ENCODE results near the gene PHLPP1.
A peak's percentile ranks its signal among the peaks of the same experiment; 100 is the strongest.
"Not testable (repeated sequence)": the region's sequence is repeated elsewhere in the genome, so short reads cannot be mapped to it uniquely, and the experiment has no call there.

The PHLPP1 gene

DNA sequence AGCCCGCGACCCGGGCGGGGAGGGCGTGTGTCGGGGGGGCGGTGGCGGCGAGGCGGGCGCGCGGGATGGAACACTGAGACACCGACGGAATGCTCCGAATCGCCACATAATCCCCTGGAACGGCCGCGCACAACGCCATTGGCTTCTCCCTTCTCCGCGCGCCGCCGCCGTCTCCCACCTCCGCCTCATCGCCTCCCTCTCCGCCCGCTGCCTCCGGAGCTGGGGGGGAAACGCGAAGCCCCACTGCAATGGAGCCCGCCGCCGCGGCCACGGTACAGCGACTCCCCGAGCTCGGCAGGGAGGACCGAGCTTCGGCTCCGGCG lies at the start of gene PHLPP1:
TSS of gene PHLPP1 (plus strand) at position 106 of the 323 bp plus-strand sequence. CDS start at position 249, 143 bp downstream.
- DNase-seq (ENCODE audit: low spot score), result peak; percentile 71

DNA sequence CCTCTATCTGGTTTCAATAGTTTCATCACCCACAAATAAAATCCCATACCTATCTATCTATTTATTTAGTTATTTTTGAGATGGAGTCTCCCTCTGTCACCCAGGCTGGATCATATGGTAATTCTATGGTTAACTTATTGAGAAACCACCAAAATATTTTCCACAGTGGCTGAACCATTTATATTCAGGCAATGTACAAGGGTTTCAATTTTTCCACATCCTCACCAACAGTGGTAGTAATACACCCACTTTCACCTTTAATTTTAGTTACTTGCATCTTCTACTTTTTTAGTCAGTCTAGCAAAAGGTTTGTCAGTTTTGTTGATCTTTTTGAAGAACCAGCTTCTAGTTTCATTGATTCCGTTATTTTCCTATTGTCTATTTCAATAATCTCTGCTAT lies 46.1 kb upstream of the PHLPP1 start:
- DNase-seq (ENCODE audit: low spot score), result no peak

DNA sequence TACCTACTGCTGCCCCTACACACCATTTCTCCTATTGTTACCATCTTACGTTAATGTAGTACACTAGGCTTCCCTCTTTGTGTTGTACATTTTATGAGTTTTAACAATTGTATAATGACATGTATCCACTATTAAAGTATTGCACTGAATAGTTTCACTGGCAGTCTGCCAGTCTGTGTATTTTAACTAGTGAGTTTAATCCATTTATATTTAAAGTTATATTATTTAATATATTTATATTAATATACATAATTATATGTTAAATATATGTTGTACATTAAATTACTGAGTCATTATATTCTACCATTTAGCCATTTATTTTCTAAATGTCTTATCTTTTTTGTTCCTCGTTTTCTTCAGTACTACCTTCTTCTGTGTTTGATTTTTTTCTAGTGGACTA lies 44.8 kb upstream of the PHLPP1 start:
- no peak for DNase-seq (ENCODE audit: low spot score)

DNA sequence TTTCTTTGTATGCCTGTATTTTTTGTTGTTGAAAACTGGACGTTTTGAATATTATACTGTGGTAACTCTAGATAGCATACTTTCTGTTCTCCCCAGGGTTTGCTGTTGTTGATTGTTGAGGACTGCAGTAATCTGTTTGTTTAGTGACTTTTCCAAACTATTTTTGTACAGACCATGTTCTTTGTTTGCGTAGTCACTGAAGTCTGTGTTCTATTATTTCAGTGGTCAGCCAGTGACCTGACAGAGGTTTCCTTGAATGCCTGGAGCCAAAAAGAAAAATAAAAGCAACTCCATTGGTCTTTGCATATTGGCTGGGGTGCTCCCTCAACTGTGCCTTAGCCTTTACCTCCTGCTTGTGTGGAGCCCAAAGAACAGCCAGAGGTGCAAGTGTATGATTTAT lies 42.7 kb upstream of the PHLPP1 start:
- DNase-seq (ENCODE audit: low spot score), result no peak

DNA sequence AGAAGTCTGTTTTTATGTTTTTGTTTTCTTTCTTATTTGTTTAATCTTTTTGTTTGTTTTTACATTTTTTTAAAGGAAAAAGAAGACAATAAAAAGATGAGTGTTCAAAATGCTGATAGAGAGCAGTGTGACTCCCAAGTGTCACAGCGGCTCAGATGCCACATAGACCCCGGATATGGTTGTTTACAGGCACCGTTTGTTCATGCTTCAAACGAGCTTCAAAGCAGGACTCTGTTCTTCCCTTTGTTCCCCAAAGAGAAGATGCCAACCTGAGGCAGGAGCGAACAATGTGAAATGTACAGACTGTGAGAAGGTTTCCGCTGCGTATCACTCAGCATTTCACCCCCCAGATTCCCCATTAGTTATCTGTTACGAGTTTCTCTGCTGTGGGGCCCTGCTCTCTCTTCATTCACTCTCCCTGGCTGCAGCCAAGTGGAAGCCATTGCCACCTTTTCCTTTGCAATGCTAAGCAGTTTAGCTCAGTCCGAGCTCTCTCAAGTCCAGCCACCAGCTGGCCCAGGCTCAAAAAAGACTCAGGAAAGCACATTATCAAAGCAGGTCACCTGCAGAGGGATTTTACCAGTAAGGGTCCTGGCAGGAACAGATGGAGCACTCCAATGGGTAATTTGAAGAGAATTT lies 36.4 kb upstream of the PHLPP1 start:
- DNase-seq (ENCODE audit: low spot score), result no peak

DNA sequence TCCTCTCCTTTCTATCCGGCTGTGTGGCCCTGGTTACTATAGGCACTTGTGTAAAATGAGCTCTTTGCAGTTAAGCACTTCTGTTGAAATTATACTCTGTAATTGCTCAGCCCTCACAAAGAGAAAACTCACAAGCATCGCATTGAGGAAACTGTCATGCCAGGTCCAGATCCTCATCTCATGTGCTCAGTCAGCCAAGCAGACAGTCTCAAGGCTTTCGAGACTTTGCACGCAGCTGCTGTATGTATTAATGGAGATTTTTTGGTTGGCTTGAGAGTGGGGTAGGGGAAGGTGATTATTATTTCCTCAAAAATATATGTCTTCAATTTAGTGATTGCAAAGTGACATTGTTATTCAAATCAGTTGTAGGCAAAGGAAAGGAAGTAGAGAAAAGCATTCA lies 33.0 kb upstream of the PHLPP1 start:
- DNase-seq (ENCODE audit: low spot score), result no peak

DNA sequence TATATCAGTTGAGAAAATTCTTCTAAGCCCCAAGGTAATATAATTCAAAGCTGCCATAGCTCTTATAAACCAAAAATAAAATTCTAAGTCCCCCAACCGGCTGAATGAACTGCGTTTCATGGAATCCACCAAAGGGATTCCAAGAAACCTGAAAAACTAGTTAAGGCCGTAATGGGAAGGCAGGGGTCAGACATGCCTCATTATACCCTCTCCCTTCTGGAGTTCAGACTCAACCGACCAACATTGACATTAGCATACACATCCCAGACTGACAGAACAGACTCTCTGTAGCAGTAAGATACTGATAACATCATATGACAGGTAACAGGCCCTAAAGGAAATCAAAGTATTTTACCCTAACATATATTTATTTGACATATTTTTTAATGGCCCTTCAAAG lies 31.4 kb upstream of the PHLPP1 start:
- no peak for DNase-seq (ENCODE audit: low spot score)

DNA sequence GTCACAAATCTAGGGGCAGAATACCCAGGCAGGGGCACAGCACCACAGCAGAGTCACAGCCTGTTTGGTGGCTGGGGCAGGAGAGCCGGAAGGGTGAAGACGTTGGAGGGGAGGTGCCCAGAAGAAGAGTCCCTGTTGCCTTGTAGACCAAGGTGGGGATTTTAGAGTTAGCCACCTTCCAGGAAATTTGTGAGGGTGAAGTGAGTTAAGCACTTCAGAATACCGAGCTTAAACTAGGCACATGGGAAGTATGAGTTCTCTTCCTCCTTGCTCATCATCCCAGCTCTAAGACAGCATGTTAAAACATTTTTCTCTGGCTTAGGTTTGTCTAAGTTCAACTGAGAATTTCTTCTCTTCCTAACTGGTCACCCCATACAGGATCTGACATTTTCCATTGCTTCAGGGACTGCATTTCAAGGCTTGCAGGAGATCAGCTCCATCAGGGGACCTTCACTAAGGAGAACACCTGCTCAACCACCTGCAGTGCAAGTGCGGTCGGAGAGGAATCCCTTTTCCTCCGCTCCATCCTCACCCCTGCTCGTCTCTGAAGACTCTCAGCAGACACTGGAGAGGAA lies 26.5 kb upstream of the PHLPP1 start:
- no peak for DNase-seq (ENCODE audit: low spot score)

DNA sequence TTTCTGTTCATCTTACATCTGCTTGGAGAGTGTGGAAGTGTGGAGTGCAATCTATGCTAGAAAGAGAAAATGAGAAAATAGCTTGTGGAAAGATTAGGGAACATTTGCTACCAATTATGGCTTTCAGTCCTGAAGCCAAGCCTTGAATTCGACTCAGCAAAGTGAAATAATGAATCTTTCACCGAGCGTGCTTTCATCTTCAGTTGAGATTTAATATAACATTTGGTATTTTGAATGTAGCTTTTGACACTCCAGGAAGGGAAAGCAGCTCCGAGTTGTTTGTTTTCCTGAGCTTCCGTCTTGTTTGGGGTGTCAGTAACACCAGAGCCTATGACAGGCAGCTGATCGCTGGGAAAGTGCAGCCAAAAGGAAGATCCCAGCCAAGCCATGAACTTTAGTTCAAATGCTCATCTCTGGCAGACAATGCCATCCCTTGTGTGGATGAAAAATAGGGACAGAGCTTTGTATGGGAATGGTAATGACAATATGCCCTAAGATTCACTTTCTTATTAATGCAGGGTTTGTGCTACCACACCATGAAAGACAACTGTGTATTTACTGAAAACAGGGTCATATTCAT lies 25.0 kb upstream of the PHLPP1 start:
- DNase-seq (ENCODE audit: low spot score), result no peak

DNA sequence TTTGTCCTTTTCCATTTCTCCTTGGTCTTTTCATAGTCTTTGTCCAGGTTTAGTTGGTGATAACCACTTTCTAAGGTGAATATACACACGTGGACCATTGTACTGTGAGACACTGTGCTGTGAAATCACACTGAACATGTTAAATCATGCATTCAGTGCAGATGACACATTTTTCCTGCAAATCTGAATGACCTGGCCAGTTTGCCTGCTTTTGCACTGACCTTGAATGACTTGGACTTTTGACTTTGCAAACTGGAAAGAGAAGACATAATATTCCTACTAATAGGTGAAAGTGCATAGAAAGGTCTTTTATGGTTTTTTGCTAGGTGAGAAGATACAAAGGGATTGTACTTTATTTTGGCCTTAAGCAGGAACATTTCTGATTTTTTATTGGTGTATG lies 21.7 kb upstream of the PHLPP1 start:
- no peak for DNase-seq (ENCODE audit: low spot score)

DNA sequence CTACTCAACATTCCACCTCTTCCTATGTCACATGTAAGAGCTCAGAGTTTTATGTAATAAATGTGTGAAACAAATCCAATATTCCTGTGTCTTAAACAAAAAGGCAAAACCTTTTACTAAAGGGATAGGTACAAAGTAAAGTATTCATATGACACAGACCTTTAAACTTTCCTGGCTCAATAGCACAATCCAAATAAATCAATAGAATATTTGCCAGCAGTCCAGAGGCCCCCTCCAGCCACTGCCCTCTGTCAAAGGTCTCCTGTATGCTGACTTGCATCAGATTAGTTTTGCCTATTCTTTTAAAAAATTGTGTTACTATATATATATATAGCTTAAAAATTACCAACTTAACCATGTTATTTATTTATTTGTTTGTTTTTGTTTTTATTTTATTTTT lies 17.7 kb upstream of the PHLPP1 start:
- no peak for DNase-seq (ENCODE audit: low spot score)

DNA sequence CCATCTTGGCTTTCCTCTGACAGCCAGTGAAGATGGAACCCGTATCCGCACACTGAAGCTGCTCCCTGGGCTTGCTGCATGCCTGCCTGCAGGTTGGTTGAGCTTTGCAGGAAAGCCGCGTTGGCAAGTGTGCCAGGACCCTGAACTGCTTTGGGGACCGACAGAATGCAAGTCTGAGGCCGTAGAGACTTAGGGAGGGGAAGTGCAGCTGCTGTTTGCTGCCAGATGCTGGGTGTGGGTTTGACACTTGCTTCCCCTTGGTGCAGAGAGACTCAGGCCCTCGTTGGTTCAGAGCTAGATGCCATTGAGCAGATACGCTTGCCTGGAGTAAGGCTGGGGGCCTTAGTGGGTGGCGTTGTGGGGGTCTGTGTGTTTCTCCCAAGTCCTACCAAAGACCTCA lies 13.1 kb upstream of the PHLPP1 start:
- DNase-seq (ENCODE audit: low spot score), result peak; percentile 17

DNA sequence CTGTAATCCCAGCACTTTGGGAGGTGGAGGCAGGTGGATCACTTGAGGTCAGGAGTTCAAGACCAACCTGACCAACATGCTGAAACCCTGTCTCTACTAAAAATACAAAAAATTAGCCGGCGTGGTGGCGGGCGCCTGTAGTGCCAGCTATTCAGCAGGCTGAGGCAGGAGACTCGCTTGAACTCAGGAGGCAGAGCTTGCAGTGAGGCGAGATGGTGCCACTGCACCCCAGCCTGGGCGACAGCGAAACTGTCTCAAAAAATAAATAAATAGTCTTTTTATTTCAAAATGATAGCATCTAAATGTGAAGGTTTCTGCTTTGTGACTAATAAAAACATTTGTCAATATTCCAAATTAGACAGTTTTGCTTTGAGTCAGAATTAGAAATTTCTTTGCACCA lies 8.5 kb upstream of the PHLPP1 start:
- not testable (repeated sequence) for DNase-seq (ENCODE audit: low spot score)

DNA sequence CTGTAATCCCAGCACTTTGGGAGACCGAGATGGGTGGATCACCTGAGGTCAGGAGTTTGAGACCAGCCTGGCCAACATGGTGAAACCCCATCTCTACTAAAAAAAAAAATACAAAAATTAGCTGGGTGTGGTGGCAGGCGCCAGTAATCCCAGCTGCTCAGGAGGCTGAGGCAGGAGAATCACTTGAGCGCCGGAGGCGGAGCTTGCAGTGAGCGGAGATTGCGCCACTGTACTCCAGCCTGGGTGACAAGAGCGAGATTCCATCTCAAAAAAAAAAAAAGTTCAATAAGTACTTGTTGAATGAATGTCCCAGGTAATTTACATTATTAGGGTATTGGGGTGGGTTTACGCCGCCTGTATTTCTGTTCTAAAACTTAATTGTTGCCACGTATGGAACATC lies 5.4 kb upstream of the PHLPP1 start:
- not testable (repeated sequence) for DNase-seq (ENCODE audit: low spot score)

DNA sequence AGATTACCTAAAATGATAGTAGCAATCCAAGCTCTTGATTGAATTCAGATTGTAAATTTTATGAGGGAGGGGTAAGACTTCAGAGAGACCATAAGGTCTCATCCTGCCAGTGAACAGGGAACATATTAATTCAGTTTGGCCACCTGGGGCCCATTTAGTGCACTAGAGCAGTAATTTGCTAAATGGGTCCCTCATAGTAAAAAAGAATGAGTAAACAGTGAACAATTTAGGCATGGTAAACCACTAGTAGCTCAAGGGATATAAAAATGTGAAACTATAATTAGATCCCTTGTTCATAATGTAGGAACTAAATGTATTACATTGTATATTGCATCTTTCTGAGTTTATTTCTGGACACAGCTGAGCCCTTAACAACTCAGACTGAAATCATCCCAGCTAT lies 4.9 kb upstream of the PHLPP1 start:
- no peak for DNase-seq (ENCODE audit: low spot score)

DNA sequence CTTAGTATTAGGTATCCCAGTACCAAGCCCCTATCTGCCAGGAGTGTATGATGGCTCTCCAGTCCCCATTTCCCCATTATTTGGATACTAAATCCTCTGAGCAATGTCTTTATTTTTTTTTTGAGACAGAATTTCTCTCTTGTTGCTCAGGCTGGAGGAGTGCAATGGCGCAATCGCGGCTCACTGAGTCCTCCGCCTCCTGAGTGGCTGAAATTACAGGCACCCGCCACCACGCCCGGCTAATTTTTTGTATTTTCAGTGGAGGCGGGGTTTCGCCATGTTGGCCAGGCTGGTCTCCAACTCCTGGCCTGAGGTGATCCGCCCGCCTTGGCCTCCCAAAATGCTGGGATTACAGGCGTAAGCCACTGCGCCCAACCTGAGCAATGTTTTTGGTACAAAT lies 3.6 kb upstream of the PHLPP1 start:
- no peak for DNase-seq (ENCODE audit: low spot score)

DNA sequence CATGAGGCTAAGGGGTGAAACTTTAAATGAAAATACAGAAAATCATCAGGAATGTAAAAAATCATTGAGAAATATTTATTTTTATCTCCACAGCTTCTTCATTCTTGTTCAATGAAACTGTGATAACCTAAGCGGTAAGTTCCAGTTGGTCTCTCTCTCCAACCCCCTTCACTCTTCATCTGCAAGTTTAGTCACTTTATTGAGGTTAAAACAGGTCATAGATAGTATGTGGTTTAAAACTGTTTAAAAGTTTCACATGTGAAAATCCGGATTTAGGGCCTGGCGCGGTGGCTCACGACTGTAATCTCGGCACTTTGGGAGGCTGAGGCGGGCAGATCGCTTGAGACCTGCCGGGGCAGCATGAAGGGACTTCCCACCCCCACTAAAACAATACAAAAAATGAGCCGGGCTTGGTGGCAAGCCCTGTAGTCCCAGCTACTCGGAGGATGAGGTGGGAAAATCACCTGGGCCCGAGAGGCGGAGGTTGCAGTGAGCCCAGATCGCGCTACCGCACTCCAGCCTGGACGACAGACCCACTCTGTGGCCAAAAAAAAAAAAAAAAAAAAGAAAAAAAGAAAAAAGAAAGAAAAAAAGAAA lies 1.6 kb upstream of the PHLPP1 start:
- no peak for DNase-seq (ENCODE audit: low spot score)

DNA sequence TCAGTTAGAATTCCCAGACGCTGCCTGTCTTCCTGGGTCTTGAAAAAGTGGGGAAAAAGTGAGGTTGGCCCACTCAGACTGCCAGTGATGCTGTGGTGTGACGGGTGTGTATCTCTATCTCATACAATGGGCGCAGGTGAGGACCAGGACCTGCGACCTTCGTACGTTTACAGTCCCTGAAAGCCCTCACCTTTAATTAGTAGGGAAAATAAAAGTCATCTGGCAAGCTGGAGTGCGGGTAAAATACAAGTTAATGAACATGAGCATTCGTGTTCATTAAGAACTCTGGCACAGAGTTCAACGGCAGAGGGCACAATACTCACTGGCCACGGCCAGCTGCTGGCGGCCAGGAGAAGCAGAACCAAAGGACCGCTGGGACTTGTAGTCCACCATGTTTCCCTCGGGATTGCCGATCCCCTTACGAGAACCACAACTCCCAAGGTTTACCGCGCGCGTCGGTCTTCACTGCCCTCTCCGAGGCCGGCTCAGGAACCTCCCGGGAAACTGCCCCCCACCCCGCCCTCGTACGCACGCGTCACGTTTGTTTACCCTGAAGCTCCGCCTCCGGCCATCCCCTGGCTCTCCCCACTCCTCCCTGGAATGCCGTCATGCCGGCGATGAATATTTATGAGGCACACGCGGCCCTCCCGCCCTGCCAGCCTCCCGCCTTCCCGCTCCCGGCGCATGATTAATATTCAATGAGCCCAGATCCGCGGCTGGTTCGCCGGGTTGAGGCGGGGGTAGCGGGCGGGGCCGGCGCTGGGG lies 488 bp upstream of the PHLPP1 start:
- peak; percentile 93 for DNase-seq (ENCODE audit: low spot score)

DNA sequence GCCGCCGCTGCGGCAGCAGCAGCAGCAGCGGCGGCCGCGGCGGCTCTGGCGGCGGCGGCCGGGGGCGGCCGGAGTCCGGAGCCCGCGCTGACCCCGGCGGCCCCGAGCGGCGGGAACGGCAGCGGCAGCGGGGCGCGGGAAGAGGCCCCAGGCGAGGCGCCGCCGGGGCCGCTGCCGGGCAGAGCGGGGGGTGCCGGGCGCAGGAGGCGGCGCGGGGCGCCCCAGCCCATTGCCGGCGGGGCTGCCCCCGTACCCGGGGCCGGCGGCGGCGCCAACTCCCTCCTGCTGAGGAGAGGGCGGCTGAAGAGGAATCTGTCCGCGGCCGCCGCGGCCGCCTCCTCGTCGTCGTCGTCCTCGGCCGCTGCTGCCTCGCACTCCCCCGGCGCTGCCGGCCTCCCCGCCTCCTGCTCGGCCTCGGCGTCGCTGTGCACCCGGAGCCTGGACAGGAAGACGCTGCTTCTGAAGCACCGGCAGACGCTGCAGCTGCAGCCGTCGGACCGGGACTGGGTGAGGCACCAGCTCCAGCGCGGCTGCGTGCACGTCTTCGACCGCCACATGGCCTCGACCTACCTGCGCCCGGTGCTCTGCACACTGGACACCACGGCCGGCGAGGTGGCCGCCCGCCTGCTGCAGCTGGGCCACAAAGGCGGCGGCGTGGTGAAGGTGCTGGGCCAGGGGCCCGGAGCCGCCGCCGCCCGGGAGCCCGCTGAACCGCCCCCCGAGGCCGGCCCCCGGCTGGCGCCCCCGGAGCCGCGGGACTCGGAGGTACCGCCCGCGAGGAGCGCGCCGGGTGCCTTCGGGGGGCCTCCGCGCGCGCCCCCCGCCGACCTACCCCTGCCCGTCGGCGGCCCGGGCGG lies 646 bp downstream of the PHLPP1 start:
- DNase-seq (ENCODE audit: low spot score), result peak; percentile 82

DNA sequence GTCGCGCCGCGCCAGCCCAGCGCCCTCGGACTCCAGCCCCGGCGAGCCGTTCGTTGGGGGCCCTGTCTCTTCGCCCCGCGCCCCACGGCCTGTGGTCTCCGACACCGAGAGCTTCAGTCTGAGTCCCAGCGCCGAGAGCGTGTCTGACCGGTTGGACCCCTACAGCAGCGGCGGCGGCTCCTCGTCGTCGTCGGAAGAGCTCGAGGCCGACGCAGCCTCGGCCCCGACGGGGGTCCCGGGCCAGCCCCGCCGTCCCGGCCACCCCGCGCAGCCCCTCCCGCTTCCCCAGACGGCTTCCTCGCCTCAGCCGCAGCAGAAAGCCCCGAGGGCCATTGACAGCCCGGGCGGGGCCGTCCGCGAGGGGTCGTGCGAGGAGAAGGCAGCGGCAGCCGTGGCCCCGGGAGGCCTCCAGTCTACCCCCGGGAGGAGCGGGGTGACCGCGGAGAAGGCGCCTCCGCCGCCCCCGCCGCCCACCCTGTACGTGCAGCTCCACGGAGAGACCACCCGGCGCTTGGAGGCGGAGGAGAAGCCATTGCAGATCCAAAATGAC lies 1.4 kb downstream of the PHLPP1 start:
- peak; percentile 77 for DNase-seq (ENCODE audit: low spot score)

DNA sequence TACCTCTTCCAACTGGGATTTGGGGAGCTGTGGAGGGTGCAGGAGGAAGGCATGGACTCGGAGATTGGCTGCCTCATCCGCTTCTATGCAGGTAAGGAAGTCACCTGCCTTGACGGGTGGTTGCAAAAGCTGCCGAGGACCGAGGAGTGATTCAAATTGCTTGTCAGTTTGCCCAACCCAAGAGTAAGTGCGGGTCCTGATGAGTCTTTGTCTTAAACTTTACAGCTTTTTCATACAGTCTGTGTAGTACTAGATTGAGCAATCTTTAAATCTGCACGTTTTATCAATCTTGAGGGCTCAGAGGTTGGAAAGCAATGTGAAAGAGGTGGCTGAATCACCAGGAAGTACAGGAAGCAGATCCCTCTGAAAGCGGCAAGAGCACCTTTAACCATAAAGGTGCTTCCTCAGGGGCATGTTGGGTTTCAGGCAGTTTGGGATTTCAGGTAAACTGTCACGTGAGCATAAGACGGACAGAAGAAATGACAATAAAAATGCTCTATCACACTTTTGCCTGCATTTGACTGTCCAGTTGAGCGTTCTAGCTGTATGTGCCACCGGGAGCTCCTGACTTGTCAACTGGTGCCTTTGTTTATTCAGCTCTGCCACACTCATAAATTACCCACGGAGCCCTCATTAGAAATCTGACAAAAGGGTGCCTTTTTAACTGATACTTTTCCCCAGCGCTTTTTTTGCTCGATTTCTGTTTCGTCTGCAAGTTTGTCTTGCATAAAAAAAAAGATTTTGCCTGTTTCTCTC lies 2.0 kb downstream of the PHLPP1 start:
- peak; percentile 56 for DNase-seq (ENCODE audit: low spot score)

Data from germinal center (tissue), 1 donor.